MM.1S (cell line): ENCODE measurements around the gene MEIS2.

Source experiments
- DNase-seq: peaks from one replicate; pipeline ENCODE4 v3.0.0-alpha.2; 2015
- H2AFZ ChIP-seq: fragments of 300-600 bp; sonication (generic); 2 replicates; pipeline ENCODE4 v1.6.0; 2016; ENCODE audit warnings: antibody characterized with exemption, low read length
- H3F3A ChIP-seq: fragments of 300-600 bp; sonication (generic); 2 replicates; pipeline ENCODE4 v1.6.1; 2016; ENCODE audit warnings: mild to moderate bottlenecking, antibody characterized with exemption, low read length, moderate library complexity, mixed read lengths; ENCODE audit not compliant: insufficient read depth
- H3K27ac ChIP-seq: fragments of 300-600 bp; sonication (generic); 2 replicates; pipeline ENCODE4 v1.5.1; 2016; ENCODE audit warnings: mild to moderate bottlenecking, low read length
- H3K27me3 ChIP-seq: fragments of 300-600 bp; sonication (generic); replicated peaks from 2 replicates; pipeline ENCODE4 v1.6.0; 2016; ENCODE audit warnings: low read length; ENCODE audit not compliant: insufficient read depth
- H3K36me3 ChIP-seq: fragments of 300-600 bp; sonication (generic); replicated peaks from 2 replicates; pipeline ENCODE4 v1.6.1; 2016; ENCODE audit warnings: mild to moderate bottlenecking, low read length, mixed read lengths; ENCODE audit not compliant: insufficient read depth
- H3K4me1 ChIP-seq: fragments of 300-600 bp; sonication (generic); 2 replicates; pipeline ENCODE4 v1.6.1; 2016; ENCODE audit warnings: low read length, mixed read lengths
- H3K4me2 ChIP-seq: fragments of 300-600 bp; sonication (generic); 2 replicates; pipeline ENCODE4 v1.6.0; 2016; ENCODE audit warnings: low read depth, low read length
- H3K4me3 ChIP-seq: fragments of 300-600 bp; sonication (generic); 2 replicates; pipeline ENCODE4 v1.5.1; 2016; ENCODE audit warnings: low read length, mixed read lengths
- H3K79me2 ChIP-seq: fragments of 300-600 bp; sonication (generic); 2 replicates; pipeline ENCODE4 v1.6.1; 2016; ENCODE audit warnings: mixed run types, low read length, mixed read lengths
- H3K9ac ChIP-seq: fragments of 300-600 bp; sonication (generic); 2 replicates; pipeline ENCODE4 v1.6.1; 2016; ENCODE audit warnings: low read length, mixed read lengths
- H3K9me2 ChIP-seq: fragments of 300-600 bp; sonication (generic); replicated peaks from 2 replicates; pipeline ENCODE4 v1.6.1; 2016; ENCODE audit warnings: mild to moderate bottlenecking, low read length, mixed read lengths; ENCODE audit not compliant: insufficient read depth
- H3K9me3 ChIP-seq: fragments of 300-600 bp; sonication (generic); replicated peaks from 2 replicates; pipeline ENCODE4 v1.6.1; 2016; ENCODE audit warnings: mild to moderate bottlenecking, low read length, mixed read lengths; ENCODE audit not compliant: insufficient read depth
- H4K20me1 ChIP-seq: fragments of 300-600 bp; sonication (generic); 2 replicates; pipeline ENCODE4 v1.6.1; 2016; ENCODE audit warnings: mild to moderate bottlenecking, low read length, moderate library complexity, mixed read lengths; ENCODE audit not compliant: insufficient read depth
- EZH2 ChIP-seq: fragments of 300-600 bp; sonication (generic); optimal IDR thresholded peaks from 2 replicates; pipeline ENCODE3; 2017; ENCODE audit warnings: low read depth, mild to moderate bottlenecking, antibody characterized with exemption, low read length, mixed read lengths
- EZH2phosphoT487 ChIP-seq: fragments of 300-600 bp; sonication (generic); IDR thresholded peaks from 2 replicates; pipeline ENCODE4 v1.6.1; 2018; ENCODE audit warnings: antibody characterized with exemption, low read length
- TF ChIP-seq, protein P1 (sequence below): fragments of 300-600 bp; sonication (generic); IDR thresholded peaks from 2 replicates; pipeline ENCODE4 v1.5.1; 2016; ENCODE audit warnings: antibody characterized with exemption, low read length, mixed read lengths

MEIS2 gene

DNA sequence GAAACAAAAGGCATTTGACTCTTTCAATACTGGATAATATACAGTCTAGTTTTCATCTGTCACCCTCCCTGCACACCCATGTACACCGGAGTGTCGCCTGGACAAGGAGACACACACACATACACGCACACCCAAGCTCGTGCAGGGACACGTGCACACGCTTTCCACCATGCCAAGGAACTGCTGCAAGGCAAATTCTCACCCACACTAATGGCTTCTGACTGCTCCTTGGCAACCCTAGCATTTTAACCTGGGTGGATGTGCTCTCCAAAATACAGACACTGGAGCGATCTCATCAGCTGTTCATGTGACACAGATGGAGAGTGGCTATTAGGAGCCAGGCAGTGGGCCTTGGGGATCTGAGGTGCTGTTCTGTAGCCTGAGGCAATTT, 61.6 kb downstream of the MEIS2 start:
- TF ChIP-seq, protein P1, sequence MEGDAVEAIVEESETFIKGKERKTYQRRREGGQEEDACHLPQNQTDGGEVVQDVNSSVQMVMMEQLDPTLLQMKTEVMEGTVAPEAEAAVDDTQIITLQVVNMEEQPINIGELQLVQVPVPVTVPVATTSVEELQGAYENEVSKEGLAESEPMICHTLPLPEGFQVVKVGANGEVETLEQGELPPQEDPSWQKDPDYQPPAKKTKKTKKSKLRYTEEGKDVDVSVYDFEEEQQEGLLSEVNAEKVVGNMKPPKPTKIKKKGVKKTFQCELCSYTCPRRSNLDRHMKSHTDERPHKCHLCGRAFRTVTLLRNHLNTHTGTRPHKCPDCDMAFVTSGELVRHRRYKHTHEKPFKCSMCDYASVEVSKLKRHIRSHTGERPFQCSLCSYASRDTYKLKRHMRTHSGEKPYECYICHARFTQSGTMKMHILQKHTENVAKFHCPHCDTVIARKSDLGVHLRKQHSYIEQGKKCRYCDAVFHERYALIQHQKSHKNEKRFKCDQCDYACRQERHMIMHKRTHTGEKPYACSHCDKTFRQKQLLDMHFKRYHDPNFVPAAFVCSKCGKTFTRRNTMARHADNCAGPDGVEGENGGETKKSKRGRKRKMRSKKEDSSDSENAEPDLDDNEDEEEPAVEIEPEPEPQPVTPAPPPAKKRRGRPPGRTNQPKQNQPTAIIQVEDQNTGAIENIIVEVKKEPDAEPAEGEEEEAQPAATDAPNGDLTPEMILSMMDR: no peak
- TF ChIP-seq EZH2phosphoT487 (no peak), EZH2 (no peak)
- no peaks in the 10 kb centered on the region for H3K36me3 ChIP-seq
- no peaks in the 10 kb centered on the region for H3K79me2 ChIP-seq
- no peak for DNase-seq
- no peaks in the 10 kb centered on the region for H3K27me3 ChIP-seq
- no peaks in the 10 kb centered on the region for H3K9me2 ChIP-seq
- H3K27ac ChIP-seq: no peak overlapping the region
- no peak overlapping the region for H2AFZ ChIP-seq
- no peak overlapping the region for H3K4me3 ChIP-seq
- peaks cover 24% of the 10 kb centered on the region for H3K4me1 ChIP-seq
- no peaks in the 10 kb centered on the region for H3K9me3 ChIP-seq
- peaks cover 14% of the 10 kb centered on the region; the same call in 1 of the 2 replicates for H3F3A ChIP-seq
- no peak overlapping the region for H3K4me2 ChIP-seq
- no peak overlapping the region for H3K9ac ChIP-seq
- H4K20me1 ChIP-seq: no peaks in the 10 kb centered on the region

DNA sequence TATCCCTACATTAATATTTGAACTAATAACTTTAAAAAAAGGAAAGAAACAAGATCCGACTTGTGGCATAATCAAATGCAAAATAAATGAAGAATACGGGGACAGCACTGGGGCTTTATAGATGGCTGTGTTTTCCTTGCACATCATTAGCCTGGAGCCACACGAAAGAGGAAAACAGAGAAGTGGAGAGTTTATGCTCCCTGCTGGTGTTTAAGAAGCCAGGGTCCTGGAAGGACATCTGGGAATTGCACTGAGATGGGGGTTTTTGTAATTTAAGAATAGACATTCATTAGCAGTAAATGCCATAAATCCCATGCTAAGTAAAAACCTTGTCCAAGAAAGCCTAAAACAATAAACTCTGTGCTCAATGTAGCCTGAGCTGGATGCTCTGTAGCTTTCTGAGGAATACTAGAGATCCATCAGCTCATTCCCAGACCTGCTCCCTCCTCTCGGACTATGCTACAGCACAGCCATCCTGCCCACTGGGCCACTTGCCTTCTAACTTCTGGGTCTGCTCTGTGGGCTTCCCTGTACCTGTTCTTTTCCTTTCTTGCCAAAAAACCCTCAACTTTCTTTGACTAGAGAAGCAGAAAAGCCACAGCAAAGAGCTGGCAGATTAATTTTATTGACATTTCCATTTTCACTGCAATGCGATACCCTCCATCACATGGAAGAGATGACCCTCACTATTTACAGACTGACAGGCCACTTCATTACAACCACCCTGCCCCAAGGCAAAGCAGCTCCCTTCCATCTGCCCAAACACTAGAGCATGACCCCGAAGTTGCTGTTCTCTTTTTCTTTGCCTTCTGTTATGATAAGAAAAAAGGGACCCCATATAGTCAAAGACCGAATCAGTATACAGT, 62.3 kb downstream of the MEIS2 start:
- Histone ChIP-seq H3K36me3 (no peaks in the 10 kb centered on the region), H2AFZ (no peak overlapping the region), H3K4me3 (no peak overlapping the region), H3K27ac (no peak overlapping the region), H3K4me2 (no peak overlapping the region), H3K9me2 (no peaks in the 10 kb centered on the region), H3K4me1 (peaks cover 26% of the 10 kb centered on the region), H3K9ac (no peak overlapping the region), H3K9me3 (no peaks in the 10 kb centered on the region), H4K20me1 (no peaks in the 10 kb centered on the region), H3K27me3 (no peaks in the 10 kb centered on the region), H3K79me2 (no peaks in the 10 kb centered on the region), H3F3A (peaks cover 14% of the 10 kb centered on the region; the same call in 1 of the 2 replicates)
- TF ChIP-seq, protein P1: no peak
- TF ChIP-seq EZH2 (no peak), EZH2phosphoT487 (no peak)
- DNase-seq: no peak

DNA sequence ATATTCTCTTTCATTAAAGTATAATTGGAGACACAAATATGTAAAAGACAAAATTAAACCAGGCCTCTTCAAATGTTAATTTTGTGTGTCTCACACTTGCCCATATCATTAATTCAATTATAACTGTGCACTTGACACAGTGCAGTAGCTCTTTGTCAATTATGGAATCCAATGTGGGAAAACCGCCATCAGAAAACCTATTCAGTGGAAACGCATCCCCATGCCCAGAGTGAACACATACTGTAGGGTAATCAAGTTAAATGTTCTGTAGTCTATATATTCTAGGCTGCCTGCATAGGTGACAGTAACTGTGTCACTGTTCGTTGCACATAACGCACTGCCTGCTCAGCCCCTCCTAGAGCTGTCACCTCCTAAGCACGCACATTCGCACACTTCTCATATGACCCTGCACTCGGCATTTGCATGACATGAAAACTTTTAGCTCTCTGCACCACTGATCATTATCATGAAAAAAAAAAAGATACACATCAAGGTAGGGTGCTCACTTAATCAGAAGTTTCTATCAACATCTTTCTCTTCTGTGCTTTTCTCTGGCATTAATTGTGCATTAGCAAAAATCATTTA, 63.2 kb downstream of the MEIS2 start:
- Histone ChIP-seq H3K4me3 (no peak overlapping the region), H4K20me1 (no peaks in the 10 kb centered on the region), H3K27me3 (no peaks in the 10 kb centered on the region), H2AFZ (no peak overlapping the region), H3K4me2 (no peak overlapping the region), H3K9me3 (no peaks in the 10 kb centered on the region), H3K9ac (no peak overlapping the region), H3K9me2 (no peaks in the 10 kb centered on the region), H3K4me1 (peaks cover 26% of the 10 kb centered on the region), H3K27ac (no peak overlapping the region), H3K79me2 (no peaks in the 10 kb centered on the region), H3K36me3 (no peaks in the 10 kb centered on the region), H3F3A (peaks cover 14% of the 10 kb centered on the region; the same call in 1 of the 2 replicates)
- DNase-seq: no peak
- TF ChIP-seq EZH2: no peak
- no peak for TF ChIP-seq EZH2phosphoT487
- TF ChIP-seq, protein P1: no peak
